GM23338 (cell line): Measurements from ENCODE around the gene SMYD3.

Experiments used
- CREB1 ChIP-seq: fragments of 250-450 bp; sonication (Bioruptor Pico); IDR thresholded peaks from 2 replicates; pipeline ENCODE4 v1.5.0; 2020; ENCODE audit warnings: low read depth, mild to moderate bottlenecking, moderate library complexity
- CTCF ChIP-seq, 2 experiments: fragments of 200-600 bp in 1 of 2; sonication (generic) in 1 of 2; conservative IDR thresholded peaks; 2 replicates each; pipeline versions ENCODE4 v1.5.1 to v1.6.1; 2016 to 2017; ENCODE audit warnings: antibody characterized with exemption in 2 of 2, low read depth in 2 of 2, mild to moderate bottlenecking in 2 of 2, moderate library complexity in 1 of 2
- EZH2 ChIP-seq: fragments of 200-600 bp; sonication (generic); IDR thresholded peaks from one replicate; pipeline ENCODE4 v1.8.0; 2017; ENCODE audit warnings: antibody characterized with exemption, mild to moderate bottlenecking, low read depth; ENCODE audit not compliant: unreplicated experiment
- EZH2phosphoT487 ChIP-seq: fragments of 200-600 bp; sonication (generic); IDR thresholded peaks from one replicate; pipeline ENCODE4 v1.8.1; 2018; ENCODE audit warnings: antibody characterized with exemption; ENCODE audit not compliant: unreplicated experiment
- JUNB ChIP-seq: IDR thresholded peaks from one replicate; pipeline ENCODE4 v1.6.1; 2016; ENCODE audit warnings: antibody characterized with exemption; ENCODE audit not compliant: unreplicated experiment
- NANOG ChIP-seq: IDR thresholded peaks from 2 replicates; pipeline ENCODE4 v1.6.1; 2016; ENCODE audit warnings: antibody characterized with exemption, borderline replicate concordance
- POLR2AphosphoS5 ChIP-seq: IDR thresholded peaks from 2 replicates; pipeline ENCODE4 v1.6.1; 2016; ENCODE audit warnings: antibody characterized with exemption, low read depth
- REST ChIP-seq: IDR thresholded peaks from one replicate; pipeline ENCODE4 v1.6.1; 2018; ENCODE audit warnings: antibody characterized with exemption; ENCODE audit not compliant: unreplicated experiment
- STAT1 ChIP-seq: IDR thresholded peaks from one replicate; pipeline ENCODE4 v1.6.1; 2016; ENCODE audit warnings: antibody characterized with exemption; ENCODE audit not compliant: unreplicated experiment
- ZNF114 ChIP-seq: fragments of 250-450 bp; sonication (Bioruptor Pico); IDR thresholded peaks from 2 replicates; pipeline ENCODE4 v1.5.0; 2020; ENCODE audit warnings: mild to moderate bottlenecking, moderate library complexity
- ZNF331 ChIP-seq: fragments of 250-450 bp; sonication (Bioruptor Pico); IDR thresholded peaks from 2 replicates; pipeline ENCODE4 v1.5.0; 2020; ENCODE audit warnings: low read depth, mild to moderate bottlenecking, moderate library complexity
- ZNF462 ChIP-seq: fragments of 250-450 bp; sonication (Bioruptor Pico); IDR thresholded peaks from 2 replicates; pipeline ENCODE4 v1.5.0; 2020; ENCODE audit warnings: mild to moderate bottlenecking, moderate library complexity
- TF ChIP-seq, protein P1 (sequence below): IDR thresholded peaks from 2 replicates; pipeline ENCODE4 v1.6.1; 2016; ENCODE audit warnings: antibody characterized with exemption

GRCh38 chr1:246144931-246145330 lies 362.1 kb downstream of the SMYD3 start:
- TF ChIP-seq REST, result no peak
- no peak for TF ChIP-seq JUNB
- TF ChIP-seq CTCF (conservative IDR thresholded peaks at IDR 0.05; ENCODE audit: low read depth in 2 of 2), result no peak
- no peak for TF ChIP-seq POLR2AphosphoS5
- TF ChIP-seq CREB1, result no peak
- TF ChIP-seq ZNF462 (CRISPR knock-in tag), result no peak
- TF ChIP-seq EZH2, result no peak
- TF ChIP-seq EZH2phosphoT487, result no peak
- TF ChIP-seq, protein P1, sequence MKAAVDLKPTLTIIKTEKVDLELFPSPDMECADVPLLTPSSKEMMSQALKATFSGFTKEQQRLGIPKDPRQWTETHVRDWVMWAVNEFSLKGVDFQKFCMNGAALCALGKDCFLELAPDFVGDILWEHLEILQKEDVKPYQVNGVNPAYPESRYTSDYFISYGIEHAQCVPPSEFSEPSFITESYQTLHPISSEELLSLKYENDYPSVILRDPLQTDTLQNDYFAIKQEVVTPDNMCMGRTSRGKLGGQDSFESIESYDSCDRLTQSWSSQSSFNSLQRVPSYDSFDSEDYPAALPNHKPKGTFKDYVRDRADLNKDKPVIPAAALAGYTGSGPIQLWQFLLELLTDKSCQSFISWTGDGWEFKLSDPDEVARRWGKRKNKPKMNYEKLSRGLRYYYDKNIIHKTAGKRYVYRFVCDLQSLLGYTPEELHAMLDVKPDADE, result no peak
- no peak for TF ChIP-seq ZNF331 (CRISPR knock-in tag)
- TF ChIP-seq ZNF114 (CRISPR knock-in tag), result no peak
- no peak for TF ChIP-seq STAT1
- no peak for TF ChIP-seq NANOG
